HG02852 (cell line): ENCODE measurements around the gene PLCXD1.
"Not testable (repeated sequence)": the region's sequence is repeated elsewhere in the genome, so short reads cannot be mapped to it uniquely, and the experiment has no call there.

ENCODE experiments used
- ATAC-seq: cut with Tn5 transposase; IDR thresholded peaks from one replicate; pipeline ENCODE4 v1.9.1; 2021; ENCODE audit warnings: mild to moderate bottlenecking, moderate library complexity; ENCODE audit not compliant: unreplicated experiment

The PLCXD1 gene

DNA sequence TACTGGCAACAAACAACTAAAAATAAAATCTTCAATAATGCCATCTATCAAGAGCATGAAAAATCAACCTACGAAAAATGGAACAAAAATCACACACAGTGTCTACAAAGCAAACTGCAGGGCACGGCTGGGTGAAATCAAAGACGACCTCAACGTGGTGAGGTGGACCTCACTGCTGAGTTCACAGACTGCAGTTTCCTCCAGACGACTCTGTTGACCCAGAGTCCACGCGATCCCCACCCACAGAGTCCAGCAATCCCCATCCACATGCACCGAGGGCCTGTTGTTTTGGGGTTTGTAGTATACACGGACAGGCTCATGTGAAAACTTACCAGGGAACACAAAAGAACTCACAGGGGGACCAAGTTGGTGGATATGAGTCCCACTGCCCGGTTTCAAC lies 68.5 kb downstream of the PLCXD1 start:
- ATAC-seq = no peak

DNA sequence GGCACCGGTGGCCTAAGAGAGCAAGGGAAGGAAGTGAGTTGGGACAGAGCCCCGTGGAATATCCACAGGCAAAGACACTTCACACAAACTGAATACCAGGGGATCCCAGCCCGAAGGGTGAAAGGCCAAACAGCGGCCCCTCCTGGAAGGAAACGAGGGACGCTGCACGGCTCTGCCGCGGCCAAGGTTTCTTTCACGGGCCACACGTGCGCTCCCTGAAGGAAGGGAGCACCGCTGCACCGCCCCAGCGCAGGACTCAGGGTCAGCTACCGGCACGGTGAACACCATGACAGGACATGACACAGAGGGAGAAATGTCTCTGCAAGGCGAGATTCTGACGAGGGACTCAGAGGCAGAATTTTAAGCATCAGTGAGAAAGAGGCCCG lies 69.0 kb downstream of the PLCXD1 start:
- ATAC-seq = no peak

DNA sequence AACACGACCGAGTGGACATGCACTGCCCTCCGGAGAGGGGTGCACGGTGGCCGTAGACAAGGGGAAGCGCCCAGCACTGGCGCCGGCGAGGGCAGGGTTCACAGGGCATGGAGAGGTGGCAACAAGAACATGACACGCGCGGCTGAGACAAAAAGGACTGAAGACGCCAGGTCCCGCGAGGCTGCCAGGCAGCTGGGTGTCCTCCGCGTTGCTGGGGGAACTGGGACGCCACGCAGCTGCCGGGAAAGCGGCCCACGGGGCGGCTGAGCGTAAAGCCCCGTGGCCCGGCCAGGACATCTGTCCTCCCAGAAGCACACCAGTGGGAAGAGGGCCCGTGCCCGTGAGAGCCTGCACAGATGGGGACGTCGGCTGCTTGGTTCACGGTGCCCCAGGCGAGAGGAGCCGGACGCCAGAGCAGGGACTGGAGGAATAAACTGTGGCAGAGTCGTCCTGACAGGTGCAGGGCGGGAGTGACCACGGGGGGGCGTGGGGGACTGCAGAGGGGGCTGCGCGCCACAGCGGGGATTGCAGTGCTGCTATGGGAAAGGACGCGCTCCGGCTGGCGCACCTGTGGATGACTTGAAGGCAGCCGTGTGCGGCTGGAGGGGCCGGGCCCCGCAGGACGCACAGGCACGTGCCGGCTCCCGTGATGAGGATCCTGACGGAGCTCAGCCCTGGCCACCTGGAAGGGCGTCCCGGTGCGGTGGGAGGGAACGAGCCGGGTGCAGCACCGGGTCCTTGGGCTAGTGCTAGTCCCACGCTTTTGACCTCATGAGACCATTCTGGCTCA lies 69.5 kb downstream of the PLCXD1 start:
- no peak for ATAC-seq

DNA sequence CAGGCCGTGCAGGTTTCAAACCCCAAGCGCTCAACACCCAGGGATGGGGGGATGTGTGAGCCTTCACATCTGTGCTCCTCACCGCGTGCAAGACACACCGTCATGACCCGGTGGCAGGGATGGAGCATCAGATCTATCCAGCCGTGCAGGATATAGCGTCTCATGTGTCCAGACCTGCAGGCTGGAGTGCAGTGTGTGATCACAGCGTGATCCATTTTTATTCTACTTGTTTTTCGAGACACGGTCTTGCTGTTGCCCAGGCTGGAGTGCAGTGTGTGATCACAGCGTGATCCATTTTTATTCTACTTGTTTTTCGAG lies 70.1 kb downstream of the PLCXD1 start:
- not testable (repeated sequence) for ATAC-seq

DNA sequence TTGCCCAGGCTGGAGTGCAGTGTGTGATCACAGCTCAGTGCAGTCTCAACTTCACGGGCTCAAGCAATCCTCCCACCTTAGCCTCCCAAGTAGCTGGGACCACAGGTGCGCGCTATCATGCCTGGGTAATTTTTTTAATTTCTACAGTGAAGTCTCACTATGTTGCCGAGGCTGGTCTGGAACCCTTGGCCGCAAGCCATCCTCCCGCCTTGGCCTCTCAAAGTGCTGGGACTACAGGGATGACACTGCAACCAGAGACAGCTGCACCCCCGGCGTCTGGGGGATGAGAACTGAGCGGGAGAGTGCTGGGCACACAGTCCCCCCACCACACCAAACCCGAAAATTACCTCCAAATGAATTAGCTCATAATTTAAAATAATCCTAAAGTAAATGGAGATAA lies 70.6 kb downstream of the PLCXD1 start:
- no peak for ATAC-seq

DNA sequence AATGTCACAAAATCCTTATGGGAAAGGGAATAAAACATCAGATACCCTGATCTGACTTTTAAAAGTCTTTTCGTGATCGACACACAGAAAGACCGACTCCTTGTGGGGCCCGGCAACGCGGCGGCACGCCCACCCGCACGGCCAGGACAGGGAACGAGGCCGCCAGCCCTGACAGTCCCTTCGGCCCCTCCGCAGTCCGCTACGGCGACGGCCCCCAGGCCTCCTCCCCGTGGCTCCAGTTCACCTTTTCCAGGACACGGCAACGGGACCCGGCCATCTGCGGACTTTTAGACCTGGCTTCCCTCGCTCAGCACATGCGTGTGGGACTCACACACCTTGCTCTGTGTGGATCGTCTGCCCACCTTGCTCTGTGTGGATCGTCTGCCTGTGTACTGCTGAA lies 71.0 kb downstream of the PLCXD1 start:
- no peak for ATAC-seq

DNA sequence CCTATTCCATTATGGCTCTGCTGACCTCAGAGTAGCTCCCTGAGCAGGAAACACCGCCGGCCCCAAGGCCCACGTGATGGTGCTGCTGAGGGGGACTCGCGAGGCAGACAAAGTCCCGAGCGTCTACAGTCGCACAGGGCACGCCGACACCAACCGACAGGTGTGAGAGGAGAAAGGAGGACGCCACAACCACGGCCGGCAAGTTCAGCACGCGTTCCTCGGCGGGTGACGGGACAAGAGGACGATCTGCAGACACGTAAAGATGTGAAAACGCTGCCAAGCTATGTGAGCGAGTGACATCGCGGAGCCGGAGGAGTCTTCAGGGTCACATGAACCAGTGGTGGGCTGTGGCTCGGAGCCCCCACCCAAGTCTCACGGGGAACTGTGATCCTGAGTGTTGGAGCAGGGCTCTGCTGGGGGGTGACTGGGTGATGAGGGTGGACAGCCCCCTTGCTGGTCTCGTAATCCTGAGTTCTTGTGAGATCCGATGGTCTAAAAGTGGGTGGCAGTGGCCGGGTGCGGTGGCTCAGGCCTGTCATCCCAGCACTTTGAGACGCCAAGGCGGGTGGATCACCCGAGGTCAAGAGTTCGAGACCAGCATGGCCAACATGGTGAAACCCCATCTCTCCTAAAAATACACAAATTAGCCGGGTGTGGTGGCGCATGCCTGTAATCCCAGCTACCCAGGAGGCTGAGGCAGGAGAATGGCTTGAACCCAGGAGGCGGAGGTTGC lies 71.6 kb downstream of the PLCXD1 start:
- ATAC-seq = no peak
